Stomach (tissue), 4 donors: Measurements from ENCODE around the gene ZBTB7A.

Source experiments
- POLR2A ChIP-seq, 4 donors: fragments of 450-650 bp; IDR thresholded peaks; one replicate each; pipeline ENCODE4 v1.6.1; 2016; ENCODE audit warnings: antibody characterized with exemption in 4 of 4, control low read depth in 2 of 4, mild to moderate bottlenecking in 1 of 4, moderate library complexity in 1 of 4
- TF ChIP-seq, protein P1 (sequence below), 7 experiments: fragments of 450-650 bp in 4 of 7; fragments of 200-600 bp in 3 of 7; sonication (generic) in 3 of 7; IDR thresholded peaks; one replicate each; pipeline ENCODE4 v1.5.1; 2016 to 2019; ENCODE audit warnings: antibody characterized with exemption in 7 of 7, control low read depth in 2 of 7, mild to moderate bottlenecking in 1 of 7

DNA sequence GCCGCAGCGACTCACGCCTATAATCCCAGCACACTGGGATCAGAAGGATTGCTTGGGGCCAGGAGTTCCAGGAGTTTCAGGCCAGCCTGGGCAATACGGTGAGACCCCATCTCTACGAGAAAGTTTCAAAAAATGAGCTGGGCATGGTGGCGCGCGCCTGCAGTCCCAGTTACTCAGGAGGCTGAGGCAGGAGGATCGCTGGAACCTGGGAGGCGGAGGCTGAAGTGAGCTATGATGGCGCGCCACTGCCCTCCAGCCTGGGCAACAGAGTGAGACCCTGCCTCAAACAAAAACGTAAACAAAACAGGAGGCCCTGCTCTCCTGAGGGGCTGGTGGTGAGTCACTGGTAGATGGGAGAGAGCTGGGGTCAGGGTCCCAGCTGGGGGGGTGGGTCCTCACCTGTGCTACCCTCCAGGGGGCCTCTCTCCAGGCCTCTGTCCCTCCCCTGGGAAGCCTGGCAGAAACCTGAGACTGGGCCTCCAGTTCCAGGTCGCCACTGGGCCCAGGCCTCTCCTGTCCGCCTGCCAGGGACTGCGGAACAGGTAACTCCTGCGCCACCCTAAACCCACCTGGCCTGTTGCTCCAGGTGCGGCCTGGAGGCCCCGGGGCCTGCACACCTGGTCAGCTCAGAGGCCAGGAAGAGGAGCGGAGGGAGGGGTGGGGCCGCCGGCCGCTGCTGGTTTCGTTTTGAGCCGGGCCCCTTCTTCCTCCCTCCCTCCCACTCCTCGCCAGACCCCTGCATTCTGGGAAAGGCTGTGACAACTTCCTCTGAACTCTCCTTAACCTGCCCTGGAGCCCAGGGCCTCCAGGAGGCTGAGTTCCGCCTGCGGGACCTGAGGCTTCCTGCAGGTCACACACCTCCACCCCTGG lies 17.2 kb upstream of the ZBTB7A start:
- TF ChIP-seq POLR2A (IDR thresholded peaks at IDR 0.05): no peak
- TF ChIP-seq, protein P1, sequence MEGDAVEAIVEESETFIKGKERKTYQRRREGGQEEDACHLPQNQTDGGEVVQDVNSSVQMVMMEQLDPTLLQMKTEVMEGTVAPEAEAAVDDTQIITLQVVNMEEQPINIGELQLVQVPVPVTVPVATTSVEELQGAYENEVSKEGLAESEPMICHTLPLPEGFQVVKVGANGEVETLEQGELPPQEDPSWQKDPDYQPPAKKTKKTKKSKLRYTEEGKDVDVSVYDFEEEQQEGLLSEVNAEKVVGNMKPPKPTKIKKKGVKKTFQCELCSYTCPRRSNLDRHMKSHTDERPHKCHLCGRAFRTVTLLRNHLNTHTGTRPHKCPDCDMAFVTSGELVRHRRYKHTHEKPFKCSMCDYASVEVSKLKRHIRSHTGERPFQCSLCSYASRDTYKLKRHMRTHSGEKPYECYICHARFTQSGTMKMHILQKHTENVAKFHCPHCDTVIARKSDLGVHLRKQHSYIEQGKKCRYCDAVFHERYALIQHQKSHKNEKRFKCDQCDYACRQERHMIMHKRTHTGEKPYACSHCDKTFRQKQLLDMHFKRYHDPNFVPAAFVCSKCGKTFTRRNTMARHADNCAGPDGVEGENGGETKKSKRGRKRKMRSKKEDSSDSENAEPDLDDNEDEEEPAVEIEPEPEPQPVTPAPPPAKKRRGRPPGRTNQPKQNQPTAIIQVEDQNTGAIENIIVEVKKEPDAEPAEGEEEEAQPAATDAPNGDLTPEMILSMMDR (IDR thresholded peaks at IDR 0.05): no peak
